HG02759 (cell line): ENCODE measurements around the gene ZNHIT3.
A peak's percentile ranks its signal among the peaks of the same experiment; 100 is the strongest.

ENCODE experiments used
- ATAC-seq: cut with Tn5 transposase; IDR thresholded peaks from one replicate; pipeline ENCODE4 v1.9.1; 2021; ENCODE audit warnings: mild to moderate bottlenecking, moderate library complexity; ENCODE audit not compliant: unreplicated experiment

Gene ZNHIT3

GRCh38 chr17:36545077-36545464, 58.6 kb downstream of the ZNHIT3 start:
- peak; percentile 39 for ATAC-seq
